ENCODE results near the gene FIS1.

GRCh38 chr7:101216860-101217387 is 28.0 kb downstream of the FIS1 start:
- TF ChIP-seq CTCF (IDR thresholded peaks at IDR 0.05 in 4 of 5, conservative IDR thresholded peaks at IDR 0.05 in 1 of 5) (no peak), POLR2A (IDR thresholded peaks at IDR 0.05) (no peak)

Measured in gastrocnemius medialis (tissue), 4 donors.